ENCODE results near the gene CCNK.

- TF ChIP-seq POLR2A (IDR thresholded peaks at IDR 0.05; ENCODE audit: low read length) (no peak), GATA1 (IDR thresholded peaks at IDR 0.05; ENCODE audit: low read depth, low read length) (no peak)
Measured at GRCh38 chr14:99432485-99432884, 48.7 kb upstream of the CCNK start.
